Measurements from ENCODE around the gene TMEM179. TPM values are rescaled to one million over a fixed set of nuclear protein-coding genes. Genes with fewer than 3 reads are reported as not detected.

TMEM179 gene
- total RNA-seq, 2 donors from 2014 or later: 1.4 to 6.0 TPM

DNA sequence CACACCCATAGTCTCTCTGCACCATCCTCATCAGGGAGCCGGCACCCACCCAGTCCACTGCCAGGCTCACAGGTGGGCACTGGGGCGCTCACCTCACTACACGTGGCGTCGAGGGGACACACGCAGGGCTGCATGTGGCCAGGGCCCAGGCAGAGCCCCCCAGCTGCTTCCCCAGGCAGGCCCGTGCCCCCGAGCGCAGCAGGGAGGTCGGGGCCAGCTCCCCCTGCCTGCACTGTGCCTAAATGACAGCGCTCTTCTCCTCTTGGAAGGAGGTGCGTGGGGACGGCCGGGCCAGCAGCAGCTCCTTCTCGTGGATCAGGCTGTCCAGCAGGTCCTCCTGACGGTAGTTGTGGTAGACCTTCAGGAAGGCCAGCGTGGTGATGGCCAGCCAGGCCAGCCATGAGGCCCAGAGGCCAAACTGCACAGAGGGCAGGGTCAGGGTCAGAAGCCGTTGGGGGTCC lies 11.3 kb downstream of the TMEM179 start:
- H3K36me3 ChIP-seq: no peaks in the 10 kb centered on the region
- no peaks in the 10 kb centered on the region for H3K9me3 ChIP-seq
- DNase-seq (ENCODE audit: low spot score): no peak
- 74% methylated on average over 14 of the region's 18 CpGs for WGBS
- no peak for TF ChIP-seq POLR2AphosphoS5 (IDR thresholded peaks at IDR 0.05)
- no peak for TF ChIP-seq CTCF (IDR thresholded peaks at IDR 0.05)
- no peak for TF ChIP-seq POLR2A (IDR thresholded peaks at IDR 0.05)
- H3K4me3 ChIP-seq: no peak overlapping the region
- no peak overlapping the region for H3K27ac ChIP-seq
- no peaks in the 10 kb centered on the region for H3K27me3 ChIP-seq (replicated peaks; ENCODE audit: insufficient read depth)
- no peaks in the 10 kb centered on the region for H3K4me1 ChIP-seq (replicated peaks)
- intact Hi-C loops (cut with DNase I): no loop called here

- WGBS: 82% methylated on average over 8 of the region's 8 CpGs
- H3K4me1 ChIP-seq (replicated peaks): no peaks in the 10 kb centered on the region
- no peak overlapping the region for H3K4me3 ChIP-seq
- no peak overlapping the region for H3K27ac ChIP-seq
- H3K36me3 ChIP-seq: no peaks in the 10 kb centered on the region
- TF ChIP-seq CTCF (IDR thresholded peaks at IDR 0.05) (no peak), POLR2A (IDR thresholded peaks at IDR 0.05) (no peak), POLR2AphosphoS5 (IDR thresholded peaks at IDR 0.05) (no peak)
- no peak for DNase-seq (ENCODE audit: low spot score)
- intact Hi-C loops (cut with DNase I): no loop called here
- no peaks in the 10 kb centered on the region for H3K9me3 ChIP-seq
- no peaks in the 10 kb centered on the region for H3K27me3 ChIP-seq (replicated peaks; ENCODE audit: insufficient read depth)
These were observed 11.8 kb downstream of the TMEM179 start for GRCh38 chr14:104592785-104593184.

GRCh38 chr14:104592292-104592672 lies 12.3 kb downstream of the TMEM179 start:
- Histone ChIP-seq H3K9me3 (no peaks in the 10 kb centered on the region), H3K27ac (no peak overlapping the region), H3K4me1 (replicated peaks) (no peaks in the 10 kb centered on the region), H3K27me3 (replicated peaks; ENCODE audit: insufficient read depth) (no peaks in the 10 kb centered on the region), H3K36me3 (no peaks in the 10 kb centered on the region), H3K4me3 (no peak overlapping the region)
- TF ChIP-seq CTCF (IDR thresholded peaks at IDR 0.05): no peak
- no peak for TF ChIP-seq POLR2AphosphoS5 (IDR thresholded peaks at IDR 0.05)
- TF ChIP-seq POLR2A (IDR thresholded peaks at IDR 0.05): no peak
- WGBS: 81% methylated on average over 3 of the region's 3 CpGs
- DNase-seq (ENCODE audit: low spot score): no peak
- intact Hi-C loops (cut with DNase I): no loop called here

GRCh38 chr14:104591506-104592291 lies 12.9 kb downstream of the TMEM179 start:
- 72% methylated on average over 23 of the region's 26 CpGs for WGBS

More at GRCh38 chr14:104591506-104592291, 12.9 kb downstream of the TMEM179 start:
- TF ChIP-seq CTCF (IDR thresholded peaks at IDR 0.05): no peak
- TF ChIP-seq POLR2A (IDR thresholded peaks at IDR 0.05): no peak
- no peak for TF ChIP-seq POLR2AphosphoS5 (IDR thresholded peaks at IDR 0.05)
- Histone ChIP-seq H3K4me1 (replicated peaks) (no peaks in the 10 kb centered on the region), H3K27ac (no peak overlapping the region), H3K27me3 (replicated peaks; ENCODE audit: insufficient read depth) (no peaks in the 10 kb centered on the region), H3K9me3 (no peaks in the 10 kb centered on the region), H3K36me3 (no peaks in the 10 kb centered on the region), H3K4me3 (no peak overlapping the region)
- intact Hi-C loops (cut with DNase I): no loop called here
- no peak for DNase-seq (ENCODE audit: low spot score)
